Hippocampal formation (tissue), 2 donors: ENCODE results near the gene CYP2W1.

Experiments used
- DNase-seq, 2 donors: peaks; one replicate each; lab custom pipeline; 2025; lab: John Stamatoyannopoulos, UW

The CYP2W1 gene

GRCh38 chr7:1015196-1016121, 32.5 kb downstream of the CYP2W1 start:
- DNase-seq = no peak

DNA sequence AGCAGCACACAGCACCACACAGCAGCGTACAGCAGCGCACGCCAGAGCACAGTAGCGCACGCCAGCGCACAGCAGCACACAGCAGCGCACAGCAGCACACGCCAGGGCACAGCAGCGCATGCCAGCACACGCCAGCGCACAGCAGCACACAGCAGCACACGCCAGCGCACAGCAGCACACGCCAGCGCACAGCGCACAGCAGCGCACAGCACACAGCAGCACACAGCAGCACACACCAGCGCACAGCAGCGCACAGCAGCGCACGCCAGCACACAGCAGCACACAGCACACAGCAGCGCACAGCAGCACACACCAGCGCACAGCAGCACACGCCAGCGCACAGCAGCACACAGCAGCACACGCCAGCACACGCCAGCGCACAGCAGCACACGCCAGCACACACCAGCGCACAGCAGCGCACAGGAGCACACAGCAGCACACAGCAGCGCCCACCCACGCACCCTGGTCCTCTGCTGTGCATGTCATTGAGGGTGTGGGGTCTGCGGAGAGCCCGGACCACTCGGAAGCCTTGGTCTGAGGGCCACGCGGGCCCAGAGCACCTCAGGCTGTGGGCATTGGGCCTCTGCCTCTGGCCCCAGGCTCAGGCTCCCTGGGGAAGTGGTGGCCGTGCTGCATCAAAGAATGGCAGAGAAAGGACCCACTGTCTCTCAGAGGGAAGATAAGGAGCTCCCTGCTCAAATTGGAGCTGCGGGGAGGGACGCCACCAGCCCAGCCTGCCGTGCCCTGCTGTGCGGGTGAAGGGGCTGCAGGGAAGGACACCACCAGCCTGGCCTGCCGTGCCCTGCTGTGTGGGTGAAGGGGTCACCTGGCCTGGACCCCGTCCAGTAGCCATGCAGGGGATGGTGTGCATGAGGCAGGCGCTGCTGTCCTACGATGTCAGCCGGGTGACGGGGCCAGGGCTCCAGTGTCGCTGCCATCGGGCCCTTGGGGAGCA, 33.9 kb downstream of the CYP2W1 start:
- DNase-seq = no peak

GRCh38 chr7:1017586-1018333, 34.8 kb downstream of the CYP2W1 start:
- DNase-seq = no peak

- DNase-seq = no peak
Measured at GRCh38 chr7:1018334-1018695, 35.3 kb downstream of the CYP2W1 start.

GRCh38 chr7:1019255-1019785, 36.3 kb downstream of the CYP2W1 start:
- no peak for DNase-seq

DNA sequence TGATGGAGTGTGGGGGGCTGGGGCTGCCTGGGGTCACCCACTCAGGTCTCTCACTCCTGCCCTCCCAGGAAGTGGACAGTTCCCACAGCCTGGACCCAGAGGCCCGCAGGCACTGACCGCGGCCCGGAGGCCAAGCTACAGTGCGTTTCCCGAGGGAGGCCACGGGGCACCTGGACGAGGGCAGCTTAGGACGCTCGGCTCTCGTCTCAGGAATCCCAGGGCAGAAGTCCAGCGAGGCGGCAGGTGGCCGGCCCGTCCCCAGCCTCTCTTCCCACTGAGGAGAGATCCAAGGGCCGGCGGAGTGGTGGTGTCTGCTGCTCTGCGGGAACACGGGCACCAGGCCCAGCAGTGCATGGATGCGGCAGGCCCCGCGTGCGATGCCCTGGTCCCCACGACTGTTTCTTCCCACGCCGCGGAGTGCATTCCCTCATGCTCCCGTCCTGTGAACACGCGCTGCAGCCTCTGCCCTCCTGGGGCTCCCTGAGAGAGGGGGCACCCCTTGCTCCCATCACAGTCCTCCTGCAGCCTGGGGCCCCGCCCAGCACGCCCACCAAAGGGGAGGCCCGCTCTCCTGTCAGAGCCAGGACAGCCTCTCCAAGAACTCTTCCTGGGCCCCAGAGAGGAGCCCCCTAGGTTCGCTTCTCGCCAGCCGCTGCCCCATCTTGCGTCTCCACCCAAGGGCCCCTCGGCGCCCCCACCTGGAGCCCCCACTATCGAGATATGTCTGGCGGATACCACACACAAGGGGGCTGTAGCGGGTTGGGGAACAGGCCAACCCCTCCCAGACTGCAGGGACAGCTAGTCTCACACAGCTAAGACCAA, 37.0 kb downstream of the CYP2W1 start:
- DNase-seq = no peak

- DNase-seq = no peak
Measured at GRCh38 chr7:1020849-1021251, 37.9 kb downstream of the CYP2W1 start.

DNA sequence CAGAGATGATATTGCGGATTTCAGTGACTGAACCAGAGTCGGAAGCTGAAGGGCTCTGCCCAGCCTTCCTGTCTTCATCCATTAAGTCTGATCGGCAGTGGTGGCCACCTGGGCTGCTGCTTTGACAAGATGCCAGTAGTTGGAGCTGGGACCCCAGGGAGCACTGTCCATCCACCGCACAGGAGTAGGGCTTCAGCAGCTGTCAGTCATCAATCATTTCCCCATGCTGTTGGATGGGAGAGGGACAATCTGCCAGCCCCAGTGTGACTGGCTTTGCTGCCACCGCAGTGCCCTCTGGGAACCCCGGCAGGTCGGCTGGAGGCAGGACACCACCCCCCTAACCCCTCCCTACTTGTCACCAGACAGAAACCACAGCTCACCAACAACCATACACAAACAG, 38.4 kb downstream of the CYP2W1 start:
- DNase-seq = no peak

DNA sequence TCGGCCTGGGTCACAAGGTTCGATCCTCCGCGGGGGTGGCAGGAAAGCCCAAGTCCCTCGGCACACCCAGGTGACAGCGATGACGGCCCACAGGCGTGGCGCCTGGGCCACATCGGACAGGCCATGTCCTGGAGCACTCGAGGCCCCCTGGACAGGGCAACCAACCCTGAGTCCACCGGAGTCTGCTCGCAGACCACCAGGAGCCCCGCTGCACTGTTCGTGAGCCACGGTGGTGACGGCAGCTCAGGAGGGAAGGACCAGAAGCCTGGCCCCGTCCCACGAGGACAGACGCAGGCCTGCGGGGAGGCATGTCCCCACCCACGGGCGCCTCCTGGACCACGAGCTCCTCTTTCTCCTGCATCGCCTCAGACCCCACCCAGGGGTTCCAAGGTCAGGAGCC, 39.0 kb downstream of the CYP2W1 start:
- DNase-seq = no peak

DNA sequence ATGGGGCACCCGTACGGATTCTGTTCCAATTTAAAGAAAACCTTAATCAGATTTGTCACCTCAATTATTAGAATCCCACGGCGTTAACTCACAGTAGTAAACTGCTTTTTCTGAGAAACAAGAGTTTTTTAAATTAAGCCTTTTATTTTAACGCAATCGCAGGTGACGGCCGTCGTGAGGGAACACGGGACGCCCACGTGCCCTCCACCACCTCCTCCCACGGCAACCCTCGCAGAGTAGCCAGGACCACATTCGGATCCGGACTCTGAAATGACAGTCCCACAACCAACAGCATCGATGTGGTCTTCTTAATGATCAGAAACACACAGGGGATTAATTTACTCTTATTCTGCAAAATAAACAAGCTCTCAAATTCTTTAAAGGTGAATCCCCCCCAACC, 39.4 kb downstream of the CYP2W1 start:
- DNase-seq = no peak

DNA sequence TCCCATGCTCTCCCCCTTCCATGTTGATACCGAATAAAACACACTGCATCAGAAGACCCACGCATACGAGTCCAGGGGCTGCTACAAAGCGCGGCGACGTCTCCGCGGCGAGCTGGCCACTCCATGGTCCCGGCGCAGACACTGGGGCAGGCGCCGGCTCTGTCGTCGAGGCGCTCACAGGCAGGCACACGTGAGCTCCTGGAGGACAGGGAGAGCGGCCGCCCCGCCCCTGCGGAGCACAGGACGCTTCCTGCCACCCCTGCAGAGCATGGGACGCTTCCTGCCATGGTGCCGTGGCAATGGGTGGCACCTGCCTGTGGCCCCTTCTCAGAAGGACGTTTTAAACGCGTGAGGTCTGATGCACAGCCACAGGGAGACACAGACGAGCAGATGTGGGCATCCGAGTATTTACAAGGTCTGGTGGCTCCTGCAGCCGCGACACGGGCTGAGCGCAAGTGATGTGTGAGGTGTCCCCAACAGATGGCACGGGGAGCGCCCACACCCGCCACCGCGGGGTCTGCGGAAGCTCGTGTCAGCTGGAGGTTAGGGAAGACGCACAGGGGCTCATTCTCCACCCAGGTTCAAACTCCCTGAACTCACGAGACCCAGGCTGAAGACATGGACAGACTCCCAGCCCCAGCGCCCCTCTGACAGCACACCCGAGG, 40.0 kb downstream of the CYP2W1 start:
- no peak for DNase-seq

GRCh38 chr7:1024331-1024841, 41.4 kb downstream of the CYP2W1 start:
- DNase-seq = no peak

- no peak for DNase-seq
Measured at GRCh38 chr7:1024876-1025742, 42.1 kb downstream of the CYP2W1 start.

GRCh38 chr7:1025743-1026581, 43.0 kb downstream of the CYP2W1 start:
- DNase-seq = no peak

DNA sequence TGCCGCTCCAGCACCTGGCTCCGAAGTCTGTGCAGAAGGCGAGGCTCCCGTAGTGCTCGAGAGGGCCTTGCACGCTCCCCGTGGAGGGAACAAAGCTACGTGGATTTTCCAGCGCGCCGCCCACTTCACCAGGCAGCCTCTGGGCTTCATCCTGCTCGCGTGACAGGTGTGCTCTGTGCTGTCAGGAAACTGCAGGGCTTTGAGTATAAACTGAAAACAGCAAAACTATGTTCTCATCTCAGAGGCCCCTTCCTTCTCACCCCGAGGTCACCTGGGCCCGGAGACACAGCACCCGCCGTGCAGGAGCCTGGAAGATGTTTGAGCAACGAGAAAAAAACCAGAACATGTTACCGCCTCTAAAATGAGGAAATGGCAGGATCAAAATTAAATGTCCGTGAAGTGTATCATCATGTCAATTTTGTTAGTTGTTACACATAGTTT, 43.8 kb downstream of the CYP2W1 start:
- DNase-seq = no peak

DNA sequence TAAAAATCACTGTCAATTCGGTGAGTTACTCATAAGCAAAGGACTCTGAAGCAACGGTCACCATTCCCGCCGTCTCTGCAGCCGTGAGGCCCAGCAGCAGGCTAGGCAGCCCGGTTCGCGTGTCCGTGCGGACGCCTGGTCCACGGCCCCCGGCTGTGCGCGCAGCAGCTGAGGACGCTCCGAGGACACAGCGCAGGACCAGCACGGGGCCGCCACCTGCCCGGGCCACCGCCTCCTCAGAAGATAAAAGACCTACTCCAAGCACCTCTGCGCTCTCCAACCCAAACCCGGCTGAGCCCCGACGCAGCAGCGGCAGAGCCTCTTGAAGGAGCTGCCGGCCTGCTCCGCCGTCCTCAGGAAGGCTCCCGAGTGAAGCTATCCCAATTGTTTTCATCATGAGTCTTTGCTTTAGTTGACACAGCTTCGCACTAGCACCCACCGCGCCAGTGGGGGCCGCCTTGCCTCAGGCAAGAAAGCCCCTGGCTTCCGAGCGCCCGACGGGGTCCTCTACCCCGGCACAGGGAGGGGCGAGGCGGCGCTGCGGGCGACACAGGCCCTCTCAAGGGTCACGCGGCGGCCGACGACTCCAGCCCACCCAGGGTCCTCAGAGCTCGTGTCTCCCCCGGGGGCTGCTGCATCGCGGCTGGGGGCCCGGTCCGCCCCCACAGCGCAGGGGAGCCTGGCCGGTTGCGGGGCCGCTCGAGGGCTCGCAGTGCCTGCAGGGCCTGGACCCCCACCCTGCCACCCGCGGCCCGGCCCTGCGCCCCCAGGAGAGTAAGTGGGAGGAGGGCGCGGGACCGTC, 44.5 kb downstream of the CYP2W1 start:
- DNase-seq = no peak

DNA sequence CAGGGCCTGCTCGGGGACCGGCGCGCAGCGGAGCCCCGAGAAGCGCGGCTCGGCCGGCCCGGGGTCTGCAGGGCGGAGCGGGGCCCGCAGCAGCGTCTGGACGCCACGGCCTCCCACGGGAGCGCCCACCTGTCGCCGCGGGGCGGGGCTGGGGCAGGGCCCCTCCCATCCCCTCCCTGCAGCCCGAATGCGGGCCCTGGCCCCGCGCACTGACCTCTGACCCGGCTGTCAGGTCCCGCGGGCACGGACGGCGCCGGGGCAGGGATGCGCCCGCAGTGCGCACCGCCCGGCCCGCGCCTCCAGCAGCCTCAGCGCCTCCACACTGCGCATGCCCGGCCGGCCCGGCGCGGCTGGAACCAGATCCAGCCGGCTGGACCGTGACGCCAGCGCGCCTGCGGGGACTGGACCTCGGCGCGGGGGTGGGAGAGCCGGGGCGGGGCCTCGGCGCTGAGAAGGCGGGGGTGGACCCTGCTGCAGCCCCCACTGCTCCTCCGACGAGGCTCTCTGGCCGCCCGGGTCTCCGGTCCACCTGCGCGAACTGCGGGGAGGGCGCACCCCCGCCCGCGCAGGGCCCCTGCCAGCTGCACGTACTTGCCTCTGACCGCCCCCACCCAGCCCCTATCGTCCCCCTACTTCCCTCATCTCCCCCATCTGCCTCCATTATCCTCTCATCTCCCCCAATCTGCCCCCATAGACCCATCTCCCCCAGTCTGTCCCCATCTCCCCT, 45.2 kb downstream of the CYP2W1 start:
- peak; percentile 69 to 91 for DNase-seq
